ENCODE results near the gene DNPEP. TPM values are rescaled to one million over a fixed set of nuclear protein-coding genes. Genes with fewer than 3 reads are reported as not detected.
"Not testable (repeated sequence)": the region's sequence is repeated elsewhere in the genome, so short reads cannot be mapped to it uniquely, and the experiment has no call there.

DNPEP gene
- total RNA-seq, 1 experiment from 2014 or later, result 50.1 TPM

DNA sequence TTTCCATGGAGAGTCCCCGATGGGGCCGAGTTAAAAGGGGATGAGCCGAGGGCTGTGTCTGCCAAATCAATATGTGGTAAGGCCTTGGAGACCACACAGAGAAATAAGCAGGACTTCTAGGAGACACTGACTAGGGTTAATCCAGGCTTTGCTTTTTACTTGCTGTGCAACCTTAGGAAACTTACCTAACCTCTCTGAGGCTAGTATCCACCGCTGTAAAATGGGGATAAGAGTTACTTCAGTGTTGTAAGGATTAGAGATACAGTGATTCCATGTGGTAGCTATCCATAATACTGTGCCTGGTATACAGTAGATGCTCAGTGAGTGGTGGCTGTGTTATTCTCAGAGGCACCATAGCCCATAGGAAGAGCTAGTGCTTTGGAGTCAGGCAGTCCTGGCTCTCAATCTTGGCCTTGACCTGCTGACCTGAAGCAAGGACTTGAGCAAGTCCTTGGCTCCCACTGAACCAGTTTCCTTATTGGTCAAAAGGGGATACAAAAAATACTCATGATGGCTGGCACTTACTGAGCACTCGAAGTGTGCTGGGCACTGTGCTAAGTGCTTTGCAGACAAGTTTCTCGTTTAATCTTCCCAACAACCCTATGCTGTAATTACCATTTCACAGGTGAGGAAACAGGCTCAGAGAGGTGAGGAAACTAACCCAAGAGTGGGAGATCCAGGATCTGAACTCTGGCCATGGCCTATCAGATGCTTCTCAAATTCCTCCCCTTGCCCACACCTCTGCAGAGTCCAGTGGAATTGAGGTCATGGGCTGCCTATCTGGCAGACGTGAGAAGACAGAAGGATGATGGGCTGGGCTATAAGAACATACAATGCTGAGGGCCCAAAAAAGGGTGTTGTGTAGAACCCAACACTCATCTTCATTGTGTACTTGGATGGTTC lies 18.5 kb upstream of the DNPEP start:
- DNase-seq (ENCODE audit: low read depth, low spot score), result no peak
- in situ Hi-C loops (cut with HindIII; ENCODE audit: low pct_unique_long_range_greater_than_20kb, low sequenced_read_pairs), result no loop called here

DNA sequence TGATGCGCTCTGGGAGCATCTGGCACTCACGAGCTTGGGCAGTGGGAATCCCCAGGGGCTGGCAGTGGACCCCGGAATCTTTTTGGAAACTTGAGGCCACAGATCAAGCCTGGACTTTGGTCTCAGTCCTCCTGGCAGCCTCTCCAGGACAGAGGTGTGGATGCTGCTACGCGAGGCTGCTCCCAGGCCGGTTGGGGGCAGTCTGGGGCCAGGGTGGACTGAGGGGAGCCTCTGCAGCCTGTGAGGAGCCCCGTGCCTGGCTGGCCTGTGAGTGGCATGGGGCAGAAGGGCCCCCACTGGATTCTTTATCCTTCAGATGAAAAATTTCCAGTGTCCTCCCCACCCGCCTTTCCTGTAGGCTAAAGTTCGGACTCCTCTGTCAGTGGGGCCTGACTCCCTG lies 17.7 kb upstream of the DNPEP start:
- no peak for DNase-seq (ENCODE audit: low read depth, low spot score)
- in situ Hi-C loops (cut with HindIII; ENCODE audit: low pct_unique_long_range_greater_than_20kb, low sequenced_read_pairs), result no loop called here

DNA sequence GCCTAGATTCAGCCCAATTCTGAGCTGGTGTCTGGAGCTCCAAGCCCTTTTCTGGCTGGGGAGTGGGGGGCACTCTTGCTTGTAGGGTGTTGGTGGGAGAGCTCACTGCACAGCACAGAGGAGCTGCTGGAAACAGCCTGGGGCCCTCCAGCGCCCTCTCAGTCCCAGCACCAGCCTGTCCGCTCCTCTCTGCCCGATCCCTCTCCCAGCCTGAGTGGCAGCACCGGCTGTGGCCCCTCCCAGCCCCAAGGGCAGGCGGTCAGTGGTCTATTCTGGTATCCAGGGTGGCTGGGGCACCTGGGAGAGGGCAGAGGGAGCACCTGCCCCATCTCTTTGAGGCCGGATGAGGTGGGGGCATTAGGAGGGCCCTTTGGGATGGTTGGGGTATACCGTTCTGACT lies 17.2 kb upstream of the DNPEP start:
- in situ Hi-C loops (cut with HindIII; ENCODE audit: low pct_unique_long_range_greater_than_20kb, low sequenced_read_pairs), result no loop called here
- no peak for DNase-seq (ENCODE audit: low read depth, low spot score)

DNA sequence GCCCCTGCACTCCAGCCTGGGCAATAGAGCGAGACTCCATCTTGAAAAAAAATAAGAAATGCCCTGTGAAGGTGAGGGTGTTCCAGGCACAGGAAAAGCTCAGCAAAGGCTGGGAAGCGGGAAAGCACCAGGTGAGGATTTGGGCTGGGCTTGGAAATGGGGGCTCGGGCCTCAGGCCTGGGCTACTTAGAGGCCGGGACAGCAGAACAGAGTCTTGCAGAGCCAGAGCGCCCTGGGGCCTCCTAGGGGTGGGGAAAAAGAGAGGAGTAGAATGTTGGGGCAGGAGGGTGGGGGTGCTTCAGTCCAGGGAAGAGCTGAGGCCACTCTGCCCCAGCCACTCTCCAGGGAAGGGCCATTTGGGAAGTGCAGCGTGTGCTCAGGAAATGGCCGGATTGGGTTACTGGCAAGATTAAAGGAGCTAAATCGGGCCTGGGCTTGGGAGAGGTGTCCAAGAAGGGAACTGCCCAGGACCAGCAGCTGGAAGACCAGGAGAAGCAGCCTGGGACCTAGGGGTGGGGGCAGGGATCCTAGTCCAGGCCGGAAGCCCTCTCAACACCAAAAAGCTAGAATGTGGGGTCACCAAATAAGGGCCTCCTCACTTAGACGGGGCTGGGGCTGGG lies 16.7 kb upstream of the DNPEP start:
- in situ Hi-C loops (cut with HindIII; ENCODE audit: low pct_unique_long_range_greater_than_20kb, low sequenced_read_pairs), result no loop called here
- DNase-seq (ENCODE audit: low read depth, low spot score), result no peak

DNA sequence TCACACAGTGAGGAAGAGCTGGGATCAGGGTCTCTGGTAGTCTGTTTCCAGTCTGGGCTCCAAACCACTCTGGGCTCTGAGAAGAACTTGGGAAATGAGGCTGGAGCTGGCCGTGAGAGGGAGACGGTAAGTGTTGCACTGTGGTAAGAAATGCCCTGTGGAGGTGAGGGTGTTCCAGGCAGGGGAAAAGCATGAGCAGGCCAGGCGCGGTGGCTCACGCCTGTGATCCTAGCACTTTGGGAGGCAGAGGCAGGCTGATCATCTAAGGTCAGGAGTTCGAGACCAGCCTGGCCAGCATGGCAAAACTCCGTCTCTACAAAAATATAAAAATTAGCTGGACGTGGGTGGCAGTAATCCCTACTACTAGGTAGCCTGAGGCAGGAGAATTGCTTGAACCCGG lies 16.1 kb upstream of the DNPEP start:
- in situ Hi-C loops (cut with HindIII; ENCODE audit: low pct_unique_long_range_greater_than_20kb, low sequenced_read_pairs), result no loop called here
- no peak for DNase-seq (ENCODE audit: low read depth, low spot score)

DNA sequence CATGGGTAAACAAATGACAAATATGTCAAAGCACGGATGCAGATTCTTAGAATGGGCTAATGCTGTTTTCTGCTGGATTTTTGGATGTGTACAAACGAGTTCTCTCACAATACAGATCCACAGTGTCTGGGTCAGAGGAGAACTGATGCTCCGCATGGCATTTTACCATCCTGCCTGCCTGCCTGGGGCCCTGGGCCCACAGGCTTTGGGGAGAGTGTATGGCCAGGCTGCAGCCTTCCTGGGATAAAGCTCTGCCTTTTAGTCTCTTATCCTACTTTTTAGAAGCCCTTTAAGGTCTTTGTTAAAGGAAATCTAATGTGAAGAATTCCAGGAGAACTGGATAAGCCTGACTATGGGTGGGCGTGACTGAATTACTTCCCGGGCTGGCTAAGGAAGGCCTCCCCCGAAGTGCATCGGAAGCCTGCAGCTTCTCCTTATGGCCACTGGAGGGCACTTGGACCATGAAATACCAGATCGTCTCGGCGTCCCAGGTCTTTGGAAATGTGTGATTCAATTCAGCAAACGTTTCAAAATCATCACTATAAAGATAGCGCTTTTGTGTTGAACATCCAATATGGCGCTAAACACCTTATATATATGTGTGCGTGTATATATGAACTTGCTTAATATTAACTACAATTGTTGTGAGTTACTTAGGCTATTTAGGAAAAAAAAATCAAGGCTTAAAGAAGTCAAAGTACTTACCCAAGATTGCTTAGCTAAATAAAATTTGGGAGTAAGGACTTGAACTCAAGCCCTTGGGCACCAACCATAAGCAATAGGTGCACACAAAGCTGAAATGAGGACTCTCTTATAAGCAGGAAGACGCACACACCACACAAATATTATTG lies 15.2 kb upstream of the DNPEP start:
- in situ Hi-C loops (cut with HindIII; ENCODE audit: low pct_unique_long_range_greater_than_20kb, low sequenced_read_pairs), result no loop called here
- DNase-seq (ENCODE audit: low read depth, low spot score), result peak; percentile 82

DNA sequence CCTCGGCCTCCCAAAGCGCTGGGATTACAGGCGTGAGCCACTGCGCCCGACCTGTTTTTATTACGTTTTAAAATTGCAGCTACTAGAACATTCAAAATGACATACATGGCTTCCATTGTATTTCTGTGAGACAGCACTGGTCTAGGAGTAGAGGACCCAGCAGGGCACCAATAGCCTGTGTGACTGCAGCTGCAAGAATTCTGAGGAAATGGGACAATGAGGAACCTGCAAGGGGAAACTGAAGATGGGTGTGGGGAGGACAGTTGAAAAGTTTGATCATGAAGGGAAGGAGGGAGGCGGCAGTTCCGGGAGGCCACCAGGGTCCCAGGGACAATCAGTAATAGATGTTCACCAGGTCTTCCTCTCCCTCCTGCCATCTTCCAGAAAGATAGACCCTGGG lies 13.9 kb upstream of the DNPEP start:
- no peak for DNase-seq (ENCODE audit: low read depth, low spot score)
- in situ Hi-C loops (cut with HindIII; ENCODE audit: low pct_unique_long_range_greater_than_20kb, low sequenced_read_pairs), result no loop called here

DNA sequence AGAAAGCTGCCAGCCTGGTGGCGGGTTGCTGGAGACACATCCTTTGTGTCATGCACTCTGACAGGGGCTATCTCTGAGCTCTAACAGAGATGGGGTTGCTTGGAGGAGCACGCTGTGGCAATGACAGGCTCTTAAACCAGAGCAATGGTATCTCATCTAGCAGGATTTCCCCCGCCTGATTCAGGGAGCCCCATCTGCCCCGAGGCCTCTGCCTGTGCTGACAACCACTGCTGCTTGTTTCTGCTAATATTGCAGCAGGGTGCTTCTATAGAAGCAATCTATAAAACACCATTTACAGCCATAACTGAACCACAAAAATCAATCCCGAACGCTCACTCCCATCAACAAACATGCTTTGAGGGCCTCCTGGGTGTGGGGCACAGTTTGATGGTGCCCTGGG lies 12.8 kb upstream of the DNPEP start:
- in situ Hi-C loops (cut with HindIII; ENCODE audit: low pct_unique_long_range_greater_than_20kb, low sequenced_read_pairs), result no loop called here
- DNase-seq (ENCODE audit: low read depth, low spot score), result no peak

DNA sequence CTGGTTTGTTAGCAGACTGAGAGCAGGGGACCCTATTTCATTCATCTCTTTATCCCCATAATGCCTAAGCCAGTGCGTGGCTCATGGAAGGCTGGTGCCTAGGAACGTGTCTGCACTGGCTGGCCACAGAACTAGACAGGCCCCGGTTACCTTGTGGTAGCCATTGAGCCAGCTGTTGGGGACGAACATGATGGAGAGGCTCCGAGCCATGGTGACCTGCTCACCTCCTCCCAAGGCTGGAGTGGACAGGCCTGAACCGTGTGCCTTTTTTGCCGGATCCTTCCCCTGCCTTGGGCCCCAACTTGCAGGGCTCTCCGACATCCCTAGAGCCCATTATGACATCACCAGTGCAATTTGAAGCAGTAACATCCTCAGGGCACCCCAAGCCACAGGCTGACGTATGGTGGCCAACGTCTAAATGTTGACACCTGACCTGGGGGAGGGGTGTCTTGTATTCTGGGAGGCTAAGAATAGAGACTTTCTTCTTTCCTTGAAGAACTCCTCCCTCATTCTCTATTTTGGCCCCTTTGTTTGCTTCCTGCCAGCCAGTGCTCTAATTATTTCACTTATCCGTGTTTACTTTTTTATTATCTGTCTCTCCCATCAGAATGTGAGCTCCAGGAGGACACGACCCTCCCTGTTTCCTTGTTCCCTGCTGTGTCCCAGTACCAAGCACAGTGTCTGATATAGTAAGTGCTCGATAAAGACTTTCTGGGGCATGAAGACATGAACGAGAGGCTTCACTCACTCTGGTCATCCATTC lies 12.2 kb upstream of the DNPEP start:
- DNase-seq (ENCODE audit: low read depth, low spot score), result no peak
- in situ Hi-C loops (cut with HindIII; ENCODE audit: low pct_unique_long_range_greater_than_20kb, low sequenced_read_pairs), result no loop called here

DNA sequence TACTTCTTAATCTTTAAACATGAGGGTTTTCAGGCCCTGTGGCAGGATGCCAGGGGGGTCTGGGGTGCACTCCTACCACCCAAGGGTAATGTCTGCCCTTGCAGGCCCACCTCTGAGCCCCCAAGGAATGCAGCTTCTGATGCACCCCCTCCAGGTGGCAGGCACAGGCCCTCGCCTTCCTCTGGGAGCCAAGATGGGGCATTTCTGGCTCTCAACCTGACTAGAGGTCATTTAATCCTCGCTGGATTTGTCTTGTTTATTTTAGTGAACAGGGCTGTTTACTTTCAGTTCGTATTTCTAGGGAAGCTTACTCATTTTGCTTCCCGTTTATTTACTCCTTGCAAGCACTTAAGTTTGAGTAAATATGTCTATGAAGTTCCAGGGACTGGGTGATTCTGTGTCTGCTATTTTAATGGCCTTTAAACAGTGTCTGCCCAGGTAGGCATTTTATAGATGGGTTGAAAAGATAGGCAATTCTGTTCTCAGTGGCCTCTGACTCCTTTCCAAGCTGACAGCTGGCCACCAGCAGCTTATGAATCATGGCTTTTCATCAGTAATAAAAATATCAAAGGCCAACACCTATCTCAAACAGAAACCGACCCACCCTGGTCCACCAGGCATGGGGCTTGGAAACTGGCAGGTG lies 11.1 kb upstream of the DNPEP start:
- no peak for DNase-seq (ENCODE audit: low read depth, low spot score)
- in situ Hi-C loops (cut with HindIII; ENCODE audit: low pct_unique_long_range_greater_than_20kb, low sequenced_read_pairs), result no loop called here

DNA sequence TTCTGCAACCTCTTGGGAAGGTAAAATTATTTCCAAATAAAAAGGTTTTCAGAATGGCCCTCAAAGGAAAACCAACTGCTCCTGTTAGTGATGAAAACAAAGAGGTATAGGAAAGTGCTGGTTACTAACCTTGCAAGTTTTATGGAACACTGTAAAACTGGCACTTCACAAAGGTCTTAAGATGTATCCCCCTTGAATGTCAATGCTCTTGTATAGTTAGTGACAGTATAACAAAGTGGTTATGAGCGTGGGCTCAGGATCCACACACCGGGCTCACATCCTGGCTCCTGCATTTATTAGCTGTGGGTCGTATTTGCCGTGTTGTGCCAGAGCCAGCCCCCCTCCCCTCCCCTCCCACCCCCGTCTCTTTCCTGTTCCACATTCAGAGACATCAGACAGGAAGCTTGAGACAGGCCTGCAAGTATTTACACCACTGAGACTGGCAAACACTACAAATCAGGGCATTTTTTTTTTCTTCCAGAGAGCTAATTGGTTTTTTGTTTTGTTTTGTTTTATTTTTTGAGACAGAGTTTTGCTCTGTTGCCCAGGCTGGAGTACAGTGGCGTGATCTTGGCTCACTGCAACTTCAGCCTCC lies 9.2 kb upstream of the DNPEP start:
- no peak for DNase-seq (ENCODE audit: low read depth, low spot score)
- in situ Hi-C loops (cut with HindIII; ENCODE audit: low pct_unique_long_range_greater_than_20kb, low sequenced_read_pairs), result no loop called here

DNA sequence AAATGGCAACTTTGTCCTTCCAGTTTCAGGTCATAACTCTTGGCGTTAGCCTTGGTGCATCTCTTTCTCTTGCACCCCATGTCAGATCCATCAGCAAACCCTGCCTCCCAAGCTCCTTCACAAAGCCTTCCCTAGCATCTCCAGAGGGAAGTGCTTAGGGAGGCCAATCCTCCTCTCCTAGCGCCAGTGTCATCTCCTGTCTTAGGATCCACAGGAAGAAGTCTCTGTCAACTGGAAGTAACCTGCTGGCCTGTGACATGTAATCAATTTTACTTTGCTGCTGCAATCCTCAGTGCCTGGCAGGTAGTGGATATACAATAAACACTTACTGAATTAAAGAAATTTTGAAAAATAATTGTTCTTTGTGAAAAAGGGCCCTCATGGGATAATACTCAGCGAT lies 7.9 kb upstream of the DNPEP start:
- in situ Hi-C loops (cut with HindIII; ENCODE audit: low pct_unique_long_range_greater_than_20kb, low sequenced_read_pairs), result no loop called here

DNA sequence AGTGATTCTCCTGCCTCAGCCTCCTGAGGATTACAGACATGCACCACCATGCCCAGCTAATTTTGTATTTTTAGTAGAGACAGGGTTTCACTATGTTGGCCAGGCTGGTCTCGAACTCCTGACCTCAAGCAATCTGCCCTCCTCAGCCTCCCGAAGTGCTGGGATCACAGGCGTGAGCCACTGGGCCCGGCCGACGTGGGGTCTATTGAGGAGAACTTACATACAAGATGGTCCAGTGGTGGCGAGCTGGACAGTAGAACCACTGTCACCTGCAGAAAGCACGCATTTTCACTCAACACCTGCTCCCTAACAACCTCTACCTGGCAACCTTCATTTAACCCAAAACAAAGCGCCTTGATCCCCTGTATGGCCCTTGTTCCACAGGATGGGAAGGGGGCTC lies 7.3 kb upstream of the DNPEP start:
- not testable (repeated sequence) for DNase-seq (ENCODE audit: low read depth, low spot score)

More for the DNA sequence above, 7.9 kb upstream of the DNPEP start:
- no peak for DNase-seq (ENCODE audit: low read depth, low spot score)

DNA sequence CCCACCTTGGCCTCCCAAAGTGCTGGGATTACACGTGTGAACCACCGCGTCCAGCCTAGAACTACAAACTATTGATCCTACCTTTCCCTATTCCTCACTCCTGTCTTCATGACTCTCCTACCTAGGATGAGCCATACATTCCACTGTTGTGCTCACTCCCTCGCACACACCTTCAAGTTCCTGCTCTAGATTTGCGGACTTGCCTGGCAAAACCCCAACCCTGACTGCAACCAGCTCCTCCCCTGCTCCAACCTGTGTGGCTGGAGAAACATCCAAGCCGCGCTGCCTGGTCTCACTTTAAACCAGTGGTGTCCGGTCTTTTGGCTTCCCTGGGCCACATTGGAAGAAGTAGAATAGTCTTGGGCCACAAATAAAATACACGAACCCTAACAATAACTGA lies 5.0 kb upstream of the DNPEP start:
- in situ Hi-C loops (cut with HindIII; ENCODE audit: low pct_unique_long_range_greater_than_20kb, low sequenced_read_pairs), result no loop called here
- DNase-seq (ENCODE audit: low read depth, low spot score), result no peak

More for the DNA sequence above, 7.3 kb upstream of the DNPEP start:
- in situ Hi-C loops (cut with HindIII; ENCODE audit: low pct_unique_long_range_greater_than_20kb, low sequenced_read_pairs), result not testable (repeated sequence)

DNA sequence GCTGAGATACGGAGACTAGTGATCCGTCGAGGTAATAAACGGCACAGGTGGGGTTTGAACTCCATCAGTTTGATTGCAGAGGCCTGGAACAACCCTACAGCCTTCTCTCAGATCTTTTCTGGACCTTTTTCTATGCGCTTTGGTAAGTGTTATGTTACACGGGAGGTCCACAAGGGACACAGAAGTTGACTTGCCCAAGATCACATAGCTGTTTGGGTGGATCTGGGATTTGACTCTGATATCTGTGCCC lies 1.1 kb upstream of the DNPEP start:
- no peak for DNase-seq (ENCODE audit: low read depth, low spot score)
- in situ Hi-C loops (cut with HindIII; ENCODE audit: low pct_unique_long_range_greater_than_20kb, low sequenced_read_pairs), result no loop called here

DNA sequence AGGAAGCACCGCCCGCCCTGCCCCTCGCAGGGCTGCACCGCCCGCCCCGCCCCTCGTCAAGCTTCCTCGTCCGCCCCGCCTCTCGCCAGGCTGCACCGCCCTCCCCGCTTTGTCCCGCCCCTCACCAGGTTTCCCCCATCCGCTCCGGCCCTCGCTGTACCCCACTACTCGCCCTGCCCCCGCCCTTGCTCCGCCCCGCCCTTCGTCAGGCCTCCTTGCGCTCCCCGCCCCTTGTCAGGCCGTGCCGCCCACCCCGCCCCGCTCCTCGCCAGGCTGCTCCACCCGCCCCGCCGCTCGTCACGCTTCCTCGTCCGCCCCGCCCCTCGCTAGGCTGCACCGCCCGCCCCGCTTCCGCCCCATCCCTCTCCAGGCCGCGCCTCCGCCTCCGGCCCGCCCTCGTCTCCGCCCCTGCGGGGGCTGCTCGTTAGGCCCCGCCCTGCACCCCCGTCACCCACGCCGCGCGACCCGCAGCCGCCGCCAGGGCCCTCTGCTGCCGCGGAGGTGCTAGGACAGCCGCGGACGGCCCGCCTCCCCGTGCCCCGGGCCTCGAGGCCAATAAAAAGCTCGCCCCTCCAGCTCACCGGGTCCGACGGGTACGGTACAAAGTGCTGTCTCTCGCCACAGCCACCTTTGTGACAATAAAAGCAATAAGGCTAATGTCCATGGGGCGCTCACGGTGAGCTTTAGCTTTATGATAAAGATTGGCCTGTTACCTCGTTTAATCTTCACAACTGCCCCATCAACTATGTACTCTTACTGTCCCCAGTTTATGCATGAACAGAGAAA lies 602 bp upstream of the DNPEP start:
- peak; percentile 93 for DNase-seq (ENCODE audit: low read depth, low spot score)
- in situ Hi-C loops (cut with HindIII; ENCODE audit: low pct_unique_long_range_greater_than_20kb, low sequenced_read_pairs), result no loop called here

Measured in SK-MEL-5 (cell line).